Neural progenitor cell (in vitro differentiated cells): Measurements from ENCODE around the gene ADISSP. TPM values are rescaled to one million over a fixed set of nuclear protein-coding genes. Genes with fewer than 3 reads are reported as not detected.

Source experiments
- DNase-seq: peaks from one replicate; pipeline ENCODE4 v3.0.0-alpha.2; 2016; ENCODE audit warnings: low spot score
- H2AFZ ChIP-seq: fragments of 200-600 bp; sonication (generic); replicated peaks from 2 replicates; pipeline ENCODE4 v1.6.1; 2016; ENCODE audit warnings: antibody characterized with exemption
- H3F3A ChIP-seq: fragments of 200-600 bp; sonication (generic); 2 replicates; pipeline ENCODE4 v1.6.1; 2016; ENCODE audit warnings: antibody characterized with exemption, low read depth
- H3K27ac ChIP-seq: fragments of 200-600 bp; sonication (generic); 2 replicates; pipeline ENCODE4 v1.5.1; 2016; ENCODE audit warnings: mild to moderate bottlenecking
- H3K27me3 ChIP-seq: fragments of 200-600 bp; sonication (generic); 2 replicates; pipeline ENCODE4 v1.6.1; 2016; ENCODE audit warnings: mild to moderate bottlenecking, moderate library complexity
- H3K36me3 ChIP-seq: fragments of 200-600 bp; sonication (generic); 2 replicates; pipeline ENCODE4 v1.5.1; 2016
- H3K4me1 ChIP-seq: fragments of 200-600 bp; sonication (generic); 2 replicates; pipeline ENCODE4 v1.6.1; 2016; ENCODE audit warnings: mixed run types
- H3K4me2 ChIP-seq: fragments of 200-600 bp; sonication (generic); 2 replicates; pipeline ENCODE4 v1.6.1; 2016
- H3K4me3 ChIP-seq: fragments of 200-600 bp; sonication (generic); 2 replicates; pipeline ENCODE4 v1.5.1; 2016
- H3K79me2 ChIP-seq: fragments of 200-600 bp; sonication (generic); 2 replicates; pipeline ENCODE4 v1.6.1; 2016; ENCODE audit warnings: low read depth
- H3K9ac ChIP-seq: fragments of 200-600 bp; sonication (generic); 2 replicates; pipeline ENCODE4 v1.6.1; 2016
- H3K9me3 ChIP-seq: fragments of 200-600 bp; sonication (generic); 2 replicates; pipeline ENCODE4 v1.5.1; 2016; ENCODE audit warnings: low read depth
- H4K20me1 ChIP-seq: fragments of 200-600 bp; sonication (generic); 2 replicates; pipeline ENCODE4 v1.6.1; 2016; ENCODE audit warnings: low read depth
- H3K27ac Mint-ChIP-seq: 3 replicates; pipeline ENCODE4 v1.8.0; 2021; ENCODE audit warnings: mixed read lengths
- H3K27me3 Mint-ChIP-seq: 2 replicates; pipeline ENCODE4 v1.8.0; 2022; ENCODE audit warnings: low read depth, mild to moderate bottlenecking, inconsistent platforms, moderate library complexity, mixed read lengths; ENCODE audit not compliant: insufficient read depth
- H3K36me3 Mint-ChIP-seq: 3 replicates; pipeline ENCODE4 v1.8.0; 2021; ENCODE audit warnings: mixed read lengths
- H3K4me1 Mint-ChIP-seq: 3 replicates; pipeline ENCODE4 v1.8.0; 2021; ENCODE audit warnings: mixed read lengths
- H3K4me3 Mint-ChIP-seq: 3 replicates; pipeline ENCODE4 v1.8.0; 2021; ENCODE audit warnings: mild to moderate bottlenecking, moderate library complexity, mixed read lengths
- H3K9me3 Mint-ChIP-seq: 3 replicates; pipeline ENCODE4 v1.8.0; 2020; ENCODE audit warnings: mixed read lengths
- CTCF ChIP-seq: fragments of 200-600 bp; sonication (generic); IDR thresholded peaks from 2 replicates; pipeline ENCODE4 v1.5.1; 2017; ENCODE audit warnings: antibody characterized with exemption, mild to moderate bottlenecking
- EZH2 ChIP-seq: fragments of 200-600 bp; sonication (generic); IDR thresholded peaks from 2 replicates; pipeline ENCODE4 v1.6.1; 2017; ENCODE audit warnings: antibody characterized with exemption, mild to moderate bottlenecking, moderate library complexity
- EZH2phosphoT487 ChIP-seq: fragments of 200-600 bp; sonication (generic); IDR thresholded peaks from 2 replicates; pipeline ENCODE4 v1.6.1; 2017; ENCODE audit warnings: antibody characterized with exemption
- total RNA-seq: library from RNA; depleted of rRNA; stranded (reverse); fragments of >200 nt; gene quantifications from 2 replicates; pipeline ENCODE4 v1.2.3, GENCODE V29; 2015; ENCODE audit warnings: low replicate concordance

The ADISSP gene
- total RNA-seq, 1 donor from 2014 or later = 17.6 TPM

DNA sequence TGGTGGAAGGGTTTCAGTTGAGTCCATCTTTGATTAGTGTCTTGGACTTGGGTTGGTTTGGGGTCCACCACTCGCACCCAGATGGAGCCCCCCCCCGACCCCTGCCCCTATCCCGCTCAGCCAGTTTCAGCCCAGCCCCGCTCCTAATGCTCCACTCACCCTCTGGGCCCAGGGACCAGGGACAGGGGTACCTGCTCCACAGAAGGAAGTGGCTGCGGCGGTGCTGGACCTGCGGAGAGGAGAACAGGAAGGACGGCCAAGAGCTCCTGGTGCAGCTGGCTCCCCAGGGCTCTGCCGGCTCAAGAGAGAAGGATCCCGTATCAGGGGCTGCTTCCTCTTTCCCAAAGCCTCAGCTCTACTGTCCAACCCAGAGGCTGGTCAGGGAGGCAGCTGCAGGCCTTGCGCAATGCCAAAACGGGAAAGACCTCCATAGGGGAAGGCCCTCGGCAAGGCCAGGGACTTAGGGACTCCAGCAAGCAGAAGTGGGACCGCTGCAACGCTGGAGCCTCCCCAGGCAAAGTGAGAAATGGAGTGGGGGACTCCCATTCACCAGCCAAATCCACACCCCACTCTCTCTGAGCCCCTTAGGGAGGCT, 55.2 kb downstream of the ADISSP start, which contains the start of gene SIGLEC1:
SIGLEC1 (minus strand) TSS at position 322 of the 595 bp plus-strand sequence. CDS start 5,472 bp downstream, outside the sequence.
- H3K9ac ChIP-seq = no peak within 1 kb of the TSS
- no peak within 1 kb of the TSS for H3K27ac ChIP-seq
- Mint-ChIP-seq H3K4me3 (no peak within 1 kb of the TSS), H3K9me3 (no peaks in the 10 kb centered on the region), H3K36me3 (no peaks in the 10 kb centered on the region), H3K27me3 (peaks cover 6% of the 10 kb centered on the region), H3K4me1 (no peaks in the 10 kb centered on the region), H3K27ac (no peak within 1 kb of the TSS)
- TF ChIP-seq EZH2phosphoT487 = no peak
- no peak for TF ChIP-seq EZH2
- TF ChIP-seq CTCF = no peak
- no peaks in the 10 kb centered on the region for H4K20me1 ChIP-seq
- no peaks in the 10 kb centered on the region for H3K36me3 ChIP-seq
- no peaks in the 10 kb centered on the region for H3K4me1 ChIP-seq
- no peak within 1 kb of the TSS for H3K4me3 ChIP-seq
- H3K9me3 ChIP-seq = no peaks in the 10 kb centered on the region
- no peaks in the 10 kb centered on the region for H3K27me3 ChIP-seq
- no peak for DNase-seq
- H2AFZ ChIP-seq = no peak within 1 kb of the TSS
- H3K4me2 ChIP-seq = no peak within 1 kb of the TSS
- no peaks in the 10 kb centered on the region for H3F3A ChIP-seq
- no peaks in the 10 kb centered on the region for H3K79me2 ChIP-seq

DNA sequence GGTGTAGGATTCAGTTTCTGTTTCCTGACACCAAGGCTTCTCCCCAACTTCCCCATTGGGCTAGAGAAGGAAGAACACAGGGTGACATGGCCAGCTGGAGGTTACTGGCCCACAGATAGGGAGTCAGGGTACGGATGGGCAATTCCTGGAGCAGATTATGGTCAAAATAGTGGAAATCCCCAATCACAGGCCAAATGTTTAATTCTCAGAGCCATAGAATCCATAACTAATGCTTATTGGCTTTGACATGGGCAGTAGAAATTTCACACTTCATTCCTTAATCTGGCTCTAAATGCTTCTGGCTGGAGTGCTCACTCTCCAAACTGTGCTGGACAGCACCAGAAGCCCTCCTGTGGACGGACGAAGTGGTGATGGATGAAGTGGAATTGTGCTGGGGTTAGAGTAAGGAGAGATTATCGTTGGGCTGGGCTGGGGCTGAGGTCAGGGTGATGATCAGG, 56.0 kb downstream of the ADISSP start:
- Mint-ChIP-seq H3K36me3 (no peaks in the 10 kb centered on the region), H3K4me3 (no peak overlapping the region), H3K27me3 (peaks cover 4% of the 10 kb centered on the region), H3K9me3 (no peaks in the 10 kb centered on the region), H3K4me1 (no peaks in the 10 kb centered on the region), H3K27ac (no peak overlapping the region)
- no peaks in the 10 kb centered on the region for H3K4me1 ChIP-seq
- no peaks in the 10 kb centered on the region for H3K27me3 ChIP-seq
- H3K36me3 ChIP-seq = no peaks in the 10 kb centered on the region
- H3K9ac ChIP-seq = no peak overlapping the region
- no peak overlapping the region for H3K4me2 ChIP-seq
- H4K20me1 ChIP-seq = no peaks in the 10 kb centered on the region
- no peak overlapping the region for H3K4me3 ChIP-seq
- no peaks in the 10 kb centered on the region for H3K9me3 ChIP-seq
- no peak for DNase-seq
- H2AFZ ChIP-seq = no peak overlapping the region
- TF ChIP-seq CTCF (no peak), EZH2phosphoT487 (no peak), EZH2 (no peak)
- H3K79me2 ChIP-seq = no peaks in the 10 kb centered on the region
- no peak overlapping the region for H3K27ac ChIP-seq
- no peaks in the 10 kb centered on the region for H3F3A ChIP-seq

DNA sequence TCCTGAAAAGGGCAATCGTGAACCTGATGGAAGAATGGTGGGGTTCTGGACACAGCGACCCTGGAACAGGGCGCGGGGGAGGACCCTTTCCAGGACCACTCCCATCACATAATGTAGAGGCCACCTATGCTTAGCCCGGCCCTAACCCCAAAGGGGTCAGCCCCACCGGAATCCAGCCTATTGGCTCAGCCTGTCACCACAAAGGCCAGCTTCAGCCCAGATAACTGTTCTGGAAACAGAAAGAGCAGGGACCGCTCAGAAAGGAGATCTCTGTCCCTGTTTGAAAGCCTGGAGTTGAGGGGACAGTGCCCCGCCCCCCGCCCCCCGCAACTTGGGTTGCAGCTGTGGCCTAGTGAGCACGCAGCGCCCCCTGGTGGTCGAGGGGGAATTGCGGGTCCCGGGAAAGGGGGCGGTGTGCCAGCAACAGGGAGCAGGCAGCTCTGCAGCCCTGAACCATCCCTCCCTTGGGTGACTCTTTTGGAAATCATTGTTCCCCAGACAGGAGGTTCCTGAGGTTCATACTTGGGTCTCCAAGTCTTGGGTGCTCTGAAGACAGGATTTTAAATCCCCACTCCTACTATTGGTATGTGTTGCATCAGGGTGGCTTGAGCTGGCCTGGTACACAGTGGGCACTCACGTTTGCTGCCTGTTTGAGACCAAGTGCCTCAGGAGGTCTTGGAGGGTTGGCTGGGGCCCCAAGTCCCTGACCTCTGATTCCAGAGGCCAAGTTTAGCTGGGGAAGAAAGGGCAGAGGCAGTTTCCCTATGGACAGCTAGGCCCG, 56.7 kb downstream of the ADISSP start:
- no peaks in the 10 kb centered on the region for H3F3A ChIP-seq
- H3K27ac ChIP-seq = no peak overlapping the region
- no peaks in the 10 kb centered on the region for H3K4me1 ChIP-seq
- no peak overlapping the region for H3K27ac Mint-ChIP-seq
- no peaks in the 10 kb centered on the region for H3K4me1 Mint-ChIP-seq
- H2AFZ ChIP-seq = no peak overlapping the region
- H3K79me2 ChIP-seq = no peaks in the 10 kb centered on the region
- H3K9me3 Mint-ChIP-seq = no peaks in the 10 kb centered on the region
- no peak for TF ChIP-seq EZH2
- peak; percentile 99 for TF ChIP-seq CTCF
- no peaks in the 10 kb centered on the region for H3K9me3 ChIP-seq
- H3K4me3 ChIP-seq = no peak overlapping the region
- H3K36me3 ChIP-seq = no peaks in the 10 kb centered on the region
- no peak overlapping the region for H3K4me2 ChIP-seq
- H4K20me1 ChIP-seq = no peaks in the 10 kb centered on the region
- no peaks in the 10 kb centered on the region for H3K27me3 ChIP-seq
- DNase-seq = peak; percentile 85
- H3K4me3 Mint-ChIP-seq = no peak overlapping the region
- peaks cover 5% of the 10 kb centered on the region for H3K27me3 Mint-ChIP-seq
- H3K9ac ChIP-seq = no peak overlapping the region
- H3K36me3 Mint-ChIP-seq = no peaks in the 10 kb centered on the region
